Measurements from ENCODE around the gene GPR158. TPM values are rescaled to one million over a fixed set of nuclear protein-coding genes. Genes with fewer than 3 reads are reported as not detected.

The GPR158 gene
- total and polyA plus RNA-seq, 2 experiments from 2014 or later = not detected

DNA sequence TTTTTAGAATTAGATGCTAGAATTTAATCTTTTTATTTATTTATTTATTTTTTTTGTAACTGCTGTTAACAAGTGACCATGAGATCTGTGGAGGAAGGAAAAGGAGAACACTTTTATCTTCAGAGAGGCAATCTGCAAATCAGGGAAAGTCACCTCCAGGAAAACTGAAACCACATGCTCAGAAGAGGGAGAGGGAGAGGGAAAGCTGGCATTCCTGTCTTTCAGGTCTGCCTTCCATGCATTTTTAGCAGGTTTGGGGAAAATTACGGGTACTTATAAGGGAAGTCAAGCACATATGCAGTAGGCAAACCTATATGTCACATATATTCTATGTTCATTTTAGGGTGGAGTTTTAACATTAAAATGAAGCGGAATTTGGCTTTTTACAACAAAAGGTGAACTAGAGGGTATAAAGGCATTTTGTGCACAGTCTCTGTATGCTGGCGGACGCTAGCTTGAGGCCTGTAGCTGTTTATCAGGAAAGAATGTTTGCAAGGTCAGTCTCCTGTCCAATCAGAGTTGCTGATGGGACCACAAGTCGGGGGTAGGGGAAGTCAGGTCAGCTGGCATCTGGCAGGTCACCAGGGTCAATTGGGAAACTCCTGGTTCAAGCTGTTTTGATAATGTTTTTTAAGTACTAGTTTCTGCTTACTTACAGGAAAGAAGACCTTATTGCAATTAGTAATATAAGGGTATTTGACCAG, 333.5 kb downstream of the GPR158 start:
- Histone ChIP-seq H3K79me2 (ENCODE audit: insufficient read depth) (no peaks in the 10 kb centered on the region), H3K9me3 (ENCODE audit: low read depth) (no peaks in the 10 kb centered on the region), H3K27me3 (replicated peaks; ENCODE audit: insufficient read depth) (no peaks in the 10 kb centered on the region), H4K20me1 (ENCODE audit: insufficient read depth) (no peaks in the 10 kb centered on the region), H3K9ac (no peak overlapping the region), H3K9me2 (ENCODE audit: insufficient read depth) (no peaks in the 10 kb centered on the region), H3K36me3 (ENCODE audit: low read depth) (no peaks in the 10 kb centered on the region), H3K27ac (no peak overlapping the region), H2AFZ (no peak overlapping the region), H3K4me2 (ENCODE audit: unreplicated experiment) (no peak overlapping the region), H3K4me3 (no peak overlapping the region), H3K4me1 (ENCODE audit: insufficient read depth) (no peaks in the 10 kb centered on the region), H3F3A (ENCODE audit: insufficient read depth) (no peaks in the 10 kb centered on the region)
- TF ChIP-seq EZH2phosphoT487 (IDR thresholded peaks at IDR 0.05; ENCODE audit: insufficient read depth, low read depth) = no peak
- TF ChIP-seq EZH2 (IDR thresholded peaks at IDR 0.05; ENCODE audit: insufficient read depth, poor library complexity, severe bottlenecking) = no peak
- DNase-seq = no peak
- WGBS, 2 experiments (ENCODE audit: low coverage in 1 of 2, low lambda C conversion rate in 2 of 2, missing lambda C conversion rate in 2 of 2) = 15 to 22% methylated on average over 5 of the region's 5 CpGs
- in situ Hi-C loops (cut with MboI) = no loop called here

DNA sequence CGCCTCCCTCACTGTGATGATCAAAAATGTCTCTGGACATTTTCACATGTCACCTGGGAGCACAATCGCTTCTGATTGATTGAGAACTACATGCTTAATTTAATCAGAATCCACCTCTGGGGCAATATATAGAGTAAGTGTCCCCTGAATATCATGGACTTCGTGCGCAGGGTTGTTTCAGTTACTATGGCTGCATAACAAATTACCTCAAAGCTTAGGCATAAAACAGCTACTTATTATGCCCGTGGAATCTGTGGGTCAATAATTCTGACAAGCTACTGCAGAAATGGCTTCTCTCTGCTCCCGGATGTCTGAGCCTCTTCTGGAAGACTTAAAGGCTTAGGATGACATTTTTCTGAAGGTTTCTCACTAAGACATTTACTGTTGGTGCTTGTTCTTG, 334.4 kb downstream of the GPR158 start:
- Histone ChIP-seq H3K9me3 (ENCODE audit: low read depth) (no peaks in the 10 kb centered on the region), H3K27ac (no peak overlapping the region), H3K4me3 (no peak overlapping the region), H3K9ac (no peak overlapping the region), H3K79me2 (ENCODE audit: insufficient read depth) (no peaks in the 10 kb centered on the region), H2AFZ (no peak overlapping the region), H4K20me1 (ENCODE audit: insufficient read depth) (no peaks in the 10 kb centered on the region), H3K4me1 (ENCODE audit: insufficient read depth) (no peaks in the 10 kb centered on the region), H3K9me2 (ENCODE audit: insufficient read depth) (no peaks in the 10 kb centered on the region), H3K36me3 (ENCODE audit: low read depth) (no peaks in the 10 kb centered on the region), H3K27me3 (replicated peaks; ENCODE audit: insufficient read depth) (no peaks in the 10 kb centered on the region), H3F3A (ENCODE audit: insufficient read depth) (no peaks in the 10 kb centered on the region), H3K4me2 (ENCODE audit: unreplicated experiment) (no peak overlapping the region)
- no peak for DNase-seq
- 27 to 32% methylated on average over 6 of the region's 6 CpGs for WGBS, 2 experiments (ENCODE audit: low coverage in 1 of 2, low lambda C conversion rate in 2 of 2, missing lambda C conversion rate in 2 of 2)
- TF ChIP-seq EZH2 (IDR thresholded peaks at IDR 0.05; ENCODE audit: insufficient read depth, poor library complexity, severe bottlenecking) = no peak
- no peak for TF ChIP-seq EZH2phosphoT487 (IDR thresholded peaks at IDR 0.05; ENCODE audit: insufficient read depth, low read depth)
- in situ Hi-C loops (cut with MboI) = no loop called here

DNA sequence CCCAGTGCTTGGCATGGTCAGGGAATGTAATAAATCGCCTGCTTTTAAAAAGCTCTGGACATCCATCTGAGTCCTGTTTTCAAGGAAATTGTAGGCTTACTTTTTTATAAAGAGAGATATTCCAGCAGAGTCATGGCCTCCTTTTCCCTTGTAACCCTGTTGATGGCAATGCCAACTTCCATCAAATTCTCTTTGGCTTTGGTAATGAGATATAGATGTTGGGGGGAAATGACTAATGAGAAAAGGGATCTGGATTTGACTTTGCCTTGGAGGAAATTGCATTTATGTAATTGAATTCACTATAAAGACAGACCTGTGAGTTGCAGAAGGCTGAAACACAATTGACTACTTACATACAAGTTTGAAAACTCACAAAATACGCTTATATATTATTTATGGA, 347.5 kb downstream of the GPR158 start:
- Histone ChIP-seq H3K27me3 (replicated peaks; ENCODE audit: insufficient read depth) (no peaks in the 10 kb centered on the region), H3K36me3 (ENCODE audit: low read depth) (no peaks in the 10 kb centered on the region), H4K20me1 (ENCODE audit: insufficient read depth) (no peaks in the 10 kb centered on the region), H3F3A (ENCODE audit: insufficient read depth) (no peaks in the 10 kb centered on the region), H3K9me3 (ENCODE audit: low read depth) (no peaks in the 10 kb centered on the region), H2AFZ (no peak overlapping the region), H3K9ac (no peak overlapping the region), H3K4me3 (no peak overlapping the region), H3K4me1 (ENCODE audit: insufficient read depth) (no peaks in the 10 kb centered on the region), H3K9me2 (ENCODE audit: insufficient read depth) (no peaks in the 10 kb centered on the region), H3K4me2 (ENCODE audit: unreplicated experiment) (no peak overlapping the region), H3K79me2 (ENCODE audit: insufficient read depth) (no peaks in the 10 kb centered on the region), H3K27ac (no peak overlapping the region)
- no peak for TF ChIP-seq EZH2phosphoT487 (IDR thresholded peaks at IDR 0.05; ENCODE audit: insufficient read depth, low read depth)
- no peak for TF ChIP-seq EZH2 (IDR thresholded peaks at IDR 0.05; ENCODE audit: insufficient read depth, poor library complexity, severe bottlenecking)
- DNase-seq = no peak
- in situ Hi-C loops (cut with MboI) = no loop called here
- 7% methylated on average over 2 of the region's 2 CpGs for WGBS, 2 experiments (ENCODE audit: low coverage in 1 of 2, low lambda C conversion rate in 2 of 2, missing lambda C conversion rate in 2 of 2)

DNA sequence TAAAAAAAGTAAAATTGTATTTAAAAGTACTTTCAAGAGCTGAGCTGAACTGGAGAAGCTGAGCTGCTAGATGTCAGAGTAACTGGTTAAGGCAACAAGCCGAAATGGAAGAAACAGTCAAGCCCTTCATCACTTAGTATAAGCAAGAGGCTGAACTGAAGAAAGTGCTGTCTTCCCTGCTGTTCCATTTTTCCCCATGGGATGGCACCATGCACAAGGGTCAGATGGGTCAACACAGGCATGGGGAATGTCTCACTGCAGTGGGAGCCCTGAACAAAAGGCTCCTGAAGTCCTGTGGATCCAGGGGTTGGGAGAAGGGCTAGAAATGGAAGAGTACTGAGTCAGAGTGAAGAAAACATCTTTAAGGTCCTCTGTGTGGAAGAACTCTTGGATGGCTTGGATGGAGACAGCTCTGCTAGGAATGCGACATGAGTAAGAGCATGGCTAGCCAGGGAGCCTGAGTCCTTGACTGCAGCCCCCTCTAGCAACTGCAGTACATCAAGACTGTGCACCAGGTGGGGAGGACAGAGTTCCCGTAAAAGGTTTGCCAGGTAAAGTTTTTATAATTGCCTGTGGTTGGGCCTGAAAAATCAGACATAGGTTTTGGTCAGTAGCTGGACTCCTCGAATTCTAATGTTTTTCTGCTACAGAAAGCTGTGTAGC, 348.3 kb downstream of the GPR158 start:
- Histone ChIP-seq H3K4me3 (no peak overlapping the region), H3K27ac (no peak overlapping the region), H3K9me2 (ENCODE audit: insufficient read depth) (no peaks in the 10 kb centered on the region), H3K79me2 (ENCODE audit: insufficient read depth) (no peaks in the 10 kb centered on the region), H3K27me3 (replicated peaks; ENCODE audit: insufficient read depth) (no peaks in the 10 kb centered on the region), H3K36me3 (ENCODE audit: low read depth) (no peaks in the 10 kb centered on the region), H3K9me3 (ENCODE audit: low read depth) (no peaks in the 10 kb centered on the region), H4K20me1 (ENCODE audit: insufficient read depth) (no peaks in the 10 kb centered on the region), H3K4me2 (ENCODE audit: unreplicated experiment) (no peak overlapping the region), H2AFZ (no peak overlapping the region), H3F3A (ENCODE audit: insufficient read depth) (no peaks in the 10 kb centered on the region), H3K9ac (no peak overlapping the region), H3K4me1 (ENCODE audit: insufficient read depth) (no peaks in the 10 kb centered on the region)
- in situ Hi-C loops (cut with MboI) = no loop called here
- no peak for TF ChIP-seq EZH2phosphoT487 (IDR thresholded peaks at IDR 0.05; ENCODE audit: insufficient read depth, low read depth)
- TF ChIP-seq EZH2 (IDR thresholded peaks at IDR 0.05; ENCODE audit: insufficient read depth, poor library complexity, severe bottlenecking) = no peak
- no peak for DNase-seq
- 17 to 23% methylated on average over 4 of the region's 4 CpGs for WGBS, 2 experiments (ENCODE audit: low coverage in 1 of 2, low lambda C conversion rate in 2 of 2, missing lambda C conversion rate in 2 of 2)

Measured in GM23248 (cell line).